Calu3 (cell line): ENCODE measurements around the gene FTCD. TPM values are rescaled to one million over a fixed set of nuclear protein-coding genes. Genes with fewer than 3 reads are reported as not detected.

Source experiments
- BruUV-seq: library from RNA; stranded (reverse); fragments of 400-500 nt; replicated peaks from 2 replicates; lab custom pipeline; 2021; lab: Mats Ljungman, UMichigan
- CTCF ChIA-PET: fragments of 300-600 bp; sonication (Branson Sonifier 250); formaldehyde crosslinking; loops from one replicate; lab custom pipeline; 2022; ENCODE audit warnings: antibody characterized with exemption; lab: Charles Lee
- DNase-seq: peaks from one replicate; pipeline ENCODE4 v3.0.0; 2022
- H3K27ac Mint-ChIP-seq: one replicate; pipeline ENCODE4 v1.8.0; 2022; ENCODE audit warnings: mixed read lengths; ENCODE audit not compliant: unreplicated experiment
- H3K27me3 Mint-ChIP-seq: one replicate; pipeline ENCODE4 v1.8.0; 2022; ENCODE audit warnings: mixed read lengths; ENCODE audit not compliant: unreplicated experiment
- H3K36me3 Mint-ChIP-seq: one replicate; pipeline ENCODE4 v1.8.0; 2022; ENCODE audit warnings: mild to moderate bottlenecking, moderate library complexity, mixed read lengths; ENCODE audit not compliant: insufficient read depth, unreplicated experiment
- H3K4me1 Mint-ChIP-seq: one replicate; pipeline ENCODE4 v1.8.0; 2022; ENCODE audit warnings: mild to moderate bottlenecking, low read depth, mixed read lengths; ENCODE audit not compliant: unreplicated experiment
- H3K4me3 Mint-ChIP-seq: one replicate; pipeline ENCODE4 v1.8.0; 2022; ENCODE audit warnings: mild to moderate bottlenecking, low read depth, moderate library complexity, mixed read lengths; ENCODE audit not compliant: unreplicated experiment
- H3K9me3 Mint-ChIP-seq: one replicate; pipeline ENCODE4 v1.8.0; 2022; ENCODE audit warnings: low read depth, mixed read lengths; ENCODE audit not compliant: unreplicated experiment
- CTCF ChIP-seq: fragments of 200-600 bp; IDR thresholded peaks from one replicate; pipeline ENCODE4 v1.8.0; 2022; ENCODE audit warnings: antibody characterized with exemption; ENCODE audit not compliant: unreplicated experiment
- intact Hi-C: fragments of 100-400 bp; cut with micrococcal nuclease; formaldehyde crosslinking; loops from one replicate; pipeline ENCODE4 v1.10.0; 2022; ENCODE audit not compliant: unreplicated experiment
- total RNA-seq: library from RNA; stranded (reverse); gene quantifications from 2 replicates; pipeline ENCODE4 v1.2.3, GENCODE V29; 2022

FTCD gene
- total RNA-seq, 1 experiment from 2014 or later, result 0.31 TPM

GRCh38 chr21:46131838-46132651, 23.3 kb downstream of the FTCD start:
- no peaks in the 10 kb centered on the region for H3K9me3 Mint-ChIP-seq
- no peak overlapping the region for H3K4me3 Mint-ChIP-seq
- H3K27me3 Mint-ChIP-seq, result no peaks in the 10 kb centered on the region
- CTCF ChIA-PET, result no interaction called here
- intact Hi-C loops, result no loop called here
- peaks cover 3% of the 10 kb centered on the region for H3K36me3 Mint-ChIP-seq
- no peak for TF ChIP-seq CTCF
- no peaks in the 10 kb centered on the region for H3K4me1 Mint-ChIP-seq
- BruUV-seq, result no TSS peak
- no peak overlapping the region for H3K27ac Mint-ChIP-seq
- DNase-seq, result no peak

DNA sequence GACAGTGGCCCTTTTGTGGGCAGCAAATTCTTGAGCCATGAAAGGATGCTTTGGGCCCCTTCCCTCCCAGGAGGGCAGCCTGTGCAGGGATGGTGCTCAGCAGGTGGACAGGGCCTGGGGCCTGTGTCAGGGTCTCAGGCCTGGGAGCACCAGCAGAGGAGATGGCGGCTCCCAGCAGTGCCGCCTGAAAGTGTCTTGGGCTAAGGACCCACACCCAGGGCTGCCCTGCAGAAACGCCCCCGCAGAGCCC, 23.9 kb downstream of the FTCD start:
- Mint-ChIP-seq H3K9me3 (no peaks in the 10 kb centered on the region), H3K27me3 (no peaks in the 10 kb centered on the region)
- no TSS peak for BruUV-seq

DNA sequence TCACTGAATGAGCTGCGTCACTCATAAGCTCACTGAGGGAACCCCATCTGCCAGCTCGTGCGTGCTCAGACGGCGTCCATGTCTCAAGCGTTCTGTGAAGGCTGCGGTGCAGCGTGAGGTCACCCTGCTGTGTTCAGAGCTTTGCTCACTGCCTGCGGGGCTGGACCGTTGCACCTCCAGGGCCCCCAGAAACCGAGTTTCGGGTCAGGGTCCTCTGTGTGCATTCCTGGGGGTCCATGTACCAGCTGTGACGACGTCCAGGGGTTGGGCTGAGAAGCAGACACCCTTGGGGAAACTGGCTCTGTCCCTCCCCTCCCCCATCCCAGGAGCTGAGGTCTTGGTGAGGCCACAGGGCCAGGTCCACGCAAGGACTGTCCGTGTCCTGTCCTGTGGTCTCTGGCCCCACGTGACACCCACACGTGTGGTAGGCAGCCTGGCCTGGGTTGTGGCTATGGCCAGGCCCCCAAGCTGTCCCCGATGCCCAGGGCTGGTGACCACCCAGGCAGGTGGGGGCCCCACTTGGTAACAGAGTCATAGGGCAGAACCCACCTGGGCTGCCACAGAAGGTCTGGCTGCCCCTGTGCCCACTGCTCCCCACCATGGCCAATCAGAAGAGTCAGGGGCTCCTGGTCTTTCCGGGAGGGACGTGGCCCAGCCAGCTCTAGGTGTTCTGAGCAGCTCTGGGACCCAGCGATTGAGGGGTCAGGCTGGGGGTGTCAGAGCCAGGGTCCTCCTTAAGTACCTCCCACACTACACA, 24.4 kb downstream of the FTCD start:
- DNase-seq, result no peak
- intact Hi-C loops, result no loop called here
- no TSS peak for BruUV-seq
- Mint-ChIP-seq H3K36me3 (peaks cover 3% of the 10 kb centered on the region), H3K27me3 (no peaks in the 10 kb centered on the region), H3K4me1 (no peaks in the 10 kb centered on the region), H3K27ac (no peak overlapping the region), H3K4me3 (no peak overlapping the region), H3K9me3 (no peaks in the 10 kb centered on the region)
- no peak for TF ChIP-seq CTCF
- CTCF ChIA-PET, result no interaction called here

More for the DNA sequence above, 23.9 kb downstream of the FTCD start:
- Mint-ChIP-seq H3K27ac (no peak overlapping the region), H3K4me3 (no peak overlapping the region), H3K4me1 (no peaks in the 10 kb centered on the region), H3K36me3 (peaks cover 3% of the 10 kb centered on the region)
- CTCF ChIA-PET, result no interaction called here
- DNase-seq, result no peak
- intact Hi-C loops, result no loop called here
- no peak for TF ChIP-seq CTCF

GRCh38 chr21:46129846-46130651, 25.3 kb downstream of the FTCD start:
- Mint-ChIP-seq H3K36me3 (peaks cover 3% of the 10 kb centered on the region), H3K27ac (no peak overlapping the region), H3K27me3 (no peaks in the 10 kb centered on the region), H3K4me3 (no peak overlapping the region), H3K4me1 (no peaks in the 10 kb centered on the region), H3K9me3 (no peaks in the 10 kb centered on the region)
- intact Hi-C loops, result no loop called here
- CTCF ChIA-PET, result no interaction called here
- no peak for DNase-seq
- no peak for TF ChIP-seq CTCF
- no TSS peak for BruUV-seq
